PC-9 (cell line): ENCODE measurements around the gene PCDH1. TPM values are rescaled to one million over a fixed set of nuclear protein-coding genes. Genes with fewer than 3 reads are reported as not detected.

Experiments used
- BruUV-seq: library from RNA; stranded (reverse); fragments of 400-500 nt; replicated peaks from 2 replicates; lab custom pipeline; 2021; lab: Mats Ljungman, UMichigan
- CTCF ChIA-PET: fragments of 300-600 bp; sonication (Branson Sonifier 250); formaldehyde crosslinking; loops from one replicate; lab custom pipeline; 2022; ENCODE audit warnings: antibody characterized with exemption; lab: Charles Lee
- POLR2A ChIA-PET: fragments of 300-600 bp; sonication (Branson Sonifier 250); formaldehyde crosslinking; loops from one replicate; lab custom pipeline; 2022; ENCODE audit warnings: antibody characterized with exemption; ENCODE audit not compliant: unreplicated experiment; lab: Charles Lee
- DNase-seq, 2 experiments: peaks; one replicate each; pipeline versions ENCODE4 v3.0.0 to v3.0.0-alpha.2; 2015 to 2022; ENCODE audit warnings: mixed read lengths in 1 of 2
- H2AFZ ChIP-seq: fragments of 200-600 bp; sonication (generic); 2 replicates; pipeline ENCODE4 v1.8.1; 2017; ENCODE audit warnings: antibody characterized with exemption
- H3F3A ChIP-seq: fragments of 200-600 bp; sonication (generic); 2 replicates; pipeline ENCODE4 v1.8.1; 2017; ENCODE audit warnings: antibody characterized with exemption, mild to moderate bottlenecking, low read depth; ENCODE audit not compliant: insufficient read depth
- H3K27ac ChIP-seq: fragments of 200-600 bp; sonication (generic); 2 replicates; pipeline ENCODE4 v1.6.1; 2016; ENCODE audit warnings: mixed run types
- H3K27me3 ChIP-seq: fragments of 200-600 bp; sonication (generic); 2 replicates; pipeline ENCODE4 v1.6.1; 2016; ENCODE audit warnings: low read depth, mixed run types; ENCODE audit not compliant: insufficient read depth
- H3K36me3 ChIP-seq: fragments of 200-600 bp; sonication (generic); 2 replicates; pipeline ENCODE4 v1.6.1; 2016; ENCODE audit warnings: low read depth, mixed run types
- H3K4me1 ChIP-seq: fragments of 200-600 bp; sonication (generic); replicated peaks from 2 replicates; pipeline ENCODE4 v1.6.1; 2016; ENCODE audit warnings: mixed run types; ENCODE audit not compliant: insufficient read depth
- H3K4me2 ChIP-seq: fragments of 200-600 bp; sonication (generic); 2 replicates; pipeline ENCODE4 v1.6.1; 2017; ENCODE audit warnings: mixed run types
- H3K4me3 ChIP-seq: fragments of 200-600 bp; sonication (generic); 2 replicates; pipeline ENCODE4 v1.6.1; 2016; ENCODE audit warnings: mixed run types
- H3K79me2 ChIP-seq: fragments of 200-600 bp; sonication (generic); 2 replicates; pipeline ENCODE4 v1.6.1; 2017; ENCODE audit warnings: low read depth, mixed run types
- H3K9me2 ChIP-seq: fragments of 200-600 bp; sonication (generic); 2 replicates; pipeline ENCODE4 v1.8.1; 2017; ENCODE audit warnings: mild to moderate bottlenecking; ENCODE audit not compliant: insufficient read depth
- H3K9me3 ChIP-seq: fragments of 200-600 bp; sonication (generic); 2 replicates; pipeline ENCODE4 v1.8.1; 2016; ENCODE audit warnings: low read depth; ENCODE audit not compliant: insufficient read depth
- H4K20me1 ChIP-seq: fragments of 200-600 bp; sonication (generic); 2 replicates; pipeline ENCODE4 v1.8.1; 2017; ENCODE audit not compliant: insufficient read depth
- CTCF ChIP-seq: fragments of 200-600 bp; sonication (generic); conservative IDR thresholded peaks from 2 replicates; pipeline ENCODE4 v1.6.1; 2017; ENCODE audit warnings: mixed run types, antibody characterized with exemption, mild to moderate bottlenecking, moderate library complexity
- EZH2 ChIP-seq: fragments of 200-600 bp; sonication (generic); IDR thresholded peaks from 2 replicates; pipeline ENCODE4 v1.8.0; 2017; ENCODE audit warnings: antibody characterized with exemption, low read depth
- intact Hi-C: fragments of 100-400 bp; cut with micrococcal nuclease; formaldehyde crosslinking; loops from one replicate; pipeline ENCODE4 v1.10.0; 2022; ENCODE audit not compliant: unreplicated experiment
- total RNA-seq: library from RNA; stranded (reverse); gene quantifications from 2 replicates; pipeline ENCODE4 v1.2.3, GENCODE V29; 2021

Gene PCDH1
- total RNA-seq, 1 experiment from 2014 or later = 88.5 TPM

- POLR2A ChIA-PET = no interaction called here
- H3F3A ChIP-seq = no peaks in the 10 kb centered on the region; the same call in 1 of the 2 replicates
- 0 out of 2 replicates have a peak, but pooled peaks cover 8% of the 10 kb centered on the region for H3K4me1 ChIP-seq
- peak overlapping the region; percentile 10; the same call in 1 of the 2 replicates for H2AFZ ChIP-seq
- H3K9me3 ChIP-seq = no peaks in the 10 kb centered on the region
- no peak for TF ChIP-seq EZH2
- TF ChIP-seq CTCF = no peak; the same call in 1 of the 2 replicates
- no peaks in the 10 kb centered on the region for H4K20me1 ChIP-seq
- CTCF ChIA-PET = interaction anchor here (0.6 kb wide), 1 partner anchor 141 kb away, joined by 3 read pairs; no protein-coding TSS in a partner anchor
- BruUV-seq = no TSS peak
- no peaks in the 10 kb centered on the region for H3K79me2 ChIP-seq
- H3K36me3 ChIP-seq = no peaks in the 10 kb centered on the region
- no peaks in the 10 kb centered on the region for H3K9me2 ChIP-seq
- H3K4me2 ChIP-seq = no peak overlapping the region
- no peak overlapping the region for H3K4me3 ChIP-seq
- H3K27ac ChIP-seq = no peak overlapping the region
- intact Hi-C loops = no loop called here
- H3K27me3 ChIP-seq = no peaks in the 10 kb centered on the region
- DNase-seq = peak in 1 of 2 experiments; percentile 44
These were observed 37.7 kb upstream of the PCDH1 start for GRCh38 chr5:141915881-141916336.

GRCh38 chr5:141914797-141915196, 36.6 kb upstream of the PCDH1 start:
- intact Hi-C loops = no loop called here
- H3K27me3 ChIP-seq = no peaks in the 10 kb centered on the region
- CTCF ChIA-PET = interaction anchor here (0.6 kb wide), 1 partner anchor 10 kb away, joined by 3 read pairs; no protein-coding TSS in a partner anchor
- no TSS peak for BruUV-seq
- no peaks in the 10 kb centered on the region for H3K9me3 ChIP-seq
- TF ChIP-seq CTCF = no peak
- no peak for TF ChIP-seq EZH2
- H4K20me1 ChIP-seq = no peaks in the 10 kb centered on the region
- no peak overlapping the region for H3K4me3 ChIP-seq
- 0 out of 2 replicates have a peak, but pooled peaks cover 5% of the 10 kb centered on the region for H3F3A ChIP-seq
- no peaks in the 10 kb centered on the region for H3K9me2 ChIP-seq
- no peaks in the 10 kb centered on the region for H3K36me3 ChIP-seq
- POLR2A ChIA-PET = no interaction called here
- H3K4me1 ChIP-seq = 0 out of 2 replicates have a peak, but pooled peaks cover 8% of the 10 kb centered on the region
- no peaks in the 10 kb centered on the region for H3K79me2 ChIP-seq
- no peak for DNase-seq
- no peak overlapping the region for H3K4me2 ChIP-seq
- H3K27ac ChIP-seq = no peak overlapping the region
- no peak overlapping the region for H2AFZ ChIP-seq

- Histone ChIP-seq H3K79me2 (no peaks in the 10 kb centered on the region), H3K36me3 (no peaks in the 10 kb centered on the region), H3K4me2 (no peak overlapping the region), H3K4me1 (0 out of 2 replicates have a peak, but pooled peaks cover 8% of the 10 kb centered on the region), H3K4me3 (no peak overlapping the region), H4K20me1 (no peaks in the 10 kb centered on the region), H3K27ac (no peak overlapping the region), H3K27me3 (no peaks in the 10 kb centered on the region), H3F3A (0 out of 2 replicates have a peak, but pooled peaks cover 5% of the 10 kb centered on the region), H2AFZ (no peak overlapping the region), H3K9me2 (no peaks in the 10 kb centered on the region), H3K9me3 (no peaks in the 10 kb centered on the region)
- no TSS peak for BruUV-seq
- ChIA-PET POLR2A (no interaction called here), CTCF (interaction anchor here (0.6 kb wide), 1 partner anchor 9 kb away, joined by 3 read pairs; no protein-coding TSS in a partner anchor)
- intact Hi-C loops = no loop called here
- TF ChIP-seq CTCF (no peak), EZH2 (no peak)
- DNase-seq = no peak
These were observed 36.1 kb upstream of the PCDH1 start for GRCh38 chr5:141914199-141914743.
